ENCODE results near the gene GRAP2. TPM values are rescaled to one million over a fixed set of nuclear protein-coding genes. Genes with fewer than 3 reads are reported as not detected.

Gene GRAP2
- total and polyA plus RNA-seq, 10 of the 15 experiments (the other 5 are each of a cell fraction or from before 2014, with no cell fraction given), result 3.3 to 79.1 (median 59.6) TPM

GRCh38 chr22:40014667-40015248 lies 113.9 kb downstream of the GRAP2 start:
- Histone ChIP-seq H3K9ac (ENCODE audit: control insufficient read depth, insufficient read depth, low read length) (no peak overlapping the region), H2AFZ (ENCODE audit: control insufficient read depth, low read depth, low read length) (no peak overlapping the region), H3K36me3 (ENCODE audit: control insufficient read depth in 2 of 2, insufficient read depth in 2 of 2, low read length in 1 of 2) (no peaks in the 10 kb centered on the region), H3K27me3 (replicated peaks in 1 of 2; ENCODE audit: control insufficient read depth in 2 of 2, insufficient read depth in 2 of 2, low read length in 1 of 2) (peaks cover 3 to 4% of the 10 kb centered on the region in 2 experiments; a peak in 3 of 4 replicates), H3K79me2 (ENCODE audit: control insufficient read depth, insufficient read depth, low read length) (no peaks in the 10 kb centered on the region), H3K4me3 (no peak overlapping the region), H4K20me1 (ENCODE audit: control insufficient read depth, insufficient read depth) (no peaks in the 10 kb centered on the region), H3K27ac (ENCODE audit: control insufficient read depth, insufficient read depth) (no peak overlapping the region), H3K4me1 (ENCODE audit: control insufficient read depth, insufficient read depth, low read length) (no peaks in the 10 kb centered on the region), H3K9me3 (replicated peaks; ENCODE audit: control insufficient read depth, insufficient read depth, low read length) (no peaks in the 10 kb centered on the region), H3K4me2 (ENCODE audit: control insufficient read depth, insufficient read depth) (no peak overlapping the region)
- WGBS (ENCODE audit: insufficient coverage, insufficient replicate concordance, low lambda C conversion rate, missing lambda C conversion rate), result 57% methylated on average over 5 of the region's 5 CpGs
- ChIA-PET CTCF (interaction anchor here (0.8 kb wide), 1 partner anchor 118 kb away, joined by 3 read pairs; no protein-coding TSS in a partner anchor), SMC1A (ENCODE audit: uncharacterized antibody, unreplicated experiment) (no interaction called here), RAD21 (ENCODE audit: unreplicated experiment) (interaction anchor here (1.9 kb wide), 1 partner anchor 10 kb away, joined by 5 read pairs; no protein-coding TSS in a partner anchor), POLR2A (no interaction called here)
- DNase-seq (ENCODE audit: low read depth, low spot score), result no peak
- ATAC-seq, result no peak
- in situ Hi-C loops (cut with MboI), result no loop called here
- BruUV-seq (replicated peaks), result no TSS peak
- intact Hi-C loops (cut with micrococcal nuclease; ENCODE audit: unreplicated experiment), result no loop called here
- no peak for TF ChIP-seq SUPT20H (IDR thresholded peaks at IDR 0.05; ENCODE audit: borderline replicate concordance, control insufficient read depth, low read depth, low read length)
- TF ChIP-seq POLR2AphosphoS2 (IDR thresholded peaks at IDR 0.05; ENCODE audit: low read depth, low read length), result no peak
- TF ChIP-seq IKZF1 (conservative IDR thresholded peaks at IDR 0.05), result no peak
- no peak for TF ChIP-seq MLLT1 (IDR thresholded peaks at IDR 0.05)
- TF ChIP-seq POLR2A (IDR thresholded peaks at IDR 0.05; ENCODE audit: low read depth, low read length), result no peak
- TF ChIP-seq SREBF2 (IDR thresholded peaks at IDR 0.05; ENCODE audit: low read length), result no peak
- no peak for TF ChIP-seq JUND (IDR thresholded peaks at IDR 0.05; ENCODE audit: low read depth, low read length)
- no peak for TF ChIP-seq USF2 (IDR thresholded peaks at IDR 0.05; ENCODE audit: borderline replicate concordance, low read depth, low read length)
- TF ChIP-seq BMI1 (IDR thresholded peaks at IDR 0.05; ENCODE audit: borderline replicate concordance), result no peak
- TF ChIP-seq NKRF (conservative IDR thresholded peaks at IDR 0.05), result no peak
- no peak for TF ChIP-seq IKZF2 (IDR thresholded peaks at IDR 0.05)
- no peak for TF ChIP-seq BRCA1 (IDR thresholded peaks at IDR 0.05; ENCODE audit: low read depth, low read length)
- TF ChIP-seq KDM1A (IDR thresholded peaks at IDR 0.05; ENCODE audit: borderline replicate concordance), result no peak
- no peak for TF ChIP-seq SUZ12 (IDR thresholded peaks at IDR 0.05; ENCODE audit: unreplicated experiment)
- TF ChIP-seq GABPA (IDR thresholded peaks at IDR 0.05; ENCODE audit: low read depth), result no peak
- no peak for TF ChIP-seq SP1 (IDR thresholded peaks at IDR 0.05; ENCODE audit: low read depth, low read length)
- TF ChIP-seq CBX3 (IDR thresholded peaks at IDR 0.05; ENCODE audit: borderline replicate concordance, low read depth), result no peak
- TF ChIP-seq BACH1 (IDR thresholded peaks at IDR 0.05; ENCODE audit: borderline replicate concordance), result no peak
- no peak for TF ChIP-seq USF1 (IDR thresholded peaks at IDR 0.05; ENCODE audit: borderline replicate concordance, extremely low read length, insufficient read depth, low read depth, low read length)
- no peak for TF ChIP-seq MTA3 (IDR thresholded peaks at IDR 0.05; ENCODE audit: borderline replicate concordance, low read length)
- no peak for FAIRE-seq
